Colonic mucosa (tissue), 4 donors: Measurements from ENCODE around the gene MICAL3. TPM values are rescaled to one million over a fixed set of nuclear protein-coding genes. Genes with fewer than 3 reads are reported as not detected.
A peak's percentile ranks its signal among the peaks of the same experiment; 100 is the strongest.

Experiments used
- DNase-seq: peaks from one replicate; pipeline ENCODE4 v3.0.0-alpha.2; 2020
- H3K27ac ChIP-seq: fragments of 200-600 bp; one replicate; pipeline ENCODE4 v1.8.0; 2021
- H3K27me3 ChIP-seq: fragments of 200-600 bp; one replicate; pipeline ENCODE4 v1.8.0; 2021
- H3K36me3 ChIP-seq: fragments of 200-600 bp; one replicate; pipeline ENCODE4 v1.8.0; 2021
- H3K4me1 ChIP-seq: fragments of 200-600 bp; one replicate; pipeline ENCODE4 v1.8.0; 2021; ENCODE audit warnings: mild to moderate bottlenecking
- H3K4me3 ChIP-seq: fragments of 200-600 bp; one replicate; pipeline ENCODE4 v1.8.0; 2021
- H3K9ac ChIP-seq, 2 donors: one replicate each; pipeline ENCODE4 v1.7.0; 2013; ENCODE audit warnings: control low read depth in 2 of 2, low read depth in 2 of 2, low read length in 2 of 2
- H3K9me3 ChIP-seq: fragments of 200-600 bp; one replicate; pipeline ENCODE4 v1.8.0; 2021
- CTCF ChIP-seq: fragments of 200-600 bp; IDR thresholded peaks from one replicate; pipeline ENCODE4 v1.8.0; 2022; ENCODE audit warnings: antibody characterized with exemption, mild to moderate bottlenecking
- intact Hi-C: fragments of 100-400 bp; cut with DNase I; formaldehyde crosslinking; loops from one replicate; pipeline ENCODE4 v1.14.1; 2022
- total RNA-seq, 2 donors: library from RNA; stranded (reverse); fragmentation: NEBNext Ultra II Directional in 1 of 2; extraction: Animal tissue kit (Norgen Biotek cat#: 25700) in 1 of 2; gene quantifications; one replicate each; pipeline ENCODE4 v1.2.1, GENCODE V29; 2021
- donor health status: healthy.
- donor health status: DM: no; HTN: no; CAD: no.
- donor health status: DM: no; HTN: no; CAD: no.

Gene MICAL3
- total RNA-seq, 2 donors from 2014 or later, result 72.5 to 84.5 TPM

GRCh38 chr22:17782621-17783020 is 241.7 kb downstream of the MICAL3 start:
- no peaks in the 10 kb centered on the region for H3K36me3 ChIP-seq
- no peak overlapping the region for H3K27ac ChIP-seq
- DNase-seq, result peak; percentile 60
- H3K4me1 ChIP-seq, result peaks cover 11% of the 10 kb centered on the region
- no peak overlapping the region for H3K4me3 ChIP-seq
- no peak for TF ChIP-seq CTCF
- no peak overlapping the region for H3K9ac ChIP-seq
- H3K27me3 ChIP-seq, result no peaks in the 10 kb centered on the region
- intact Hi-C loops, result no loop called here
- H3K9me3 ChIP-seq, result no peaks in the 10 kb centered on the region

GRCh38 chr22:17782158-17782557 is 242.2 kb downstream of the MICAL3 start:
- peaks cover 11% of the 10 kb centered on the region for H3K4me1 ChIP-seq
- DNase-seq, result no peak
- TF ChIP-seq CTCF, result no peak
- H3K9ac ChIP-seq, result peak overlapping the region in 1 of 2 donors; percentile 36
- no peaks in the 10 kb centered on the region for H3K36me3 ChIP-seq
- H3K4me3 ChIP-seq, result no peak overlapping the region
- intact Hi-C loops, result no loop called here
- no peaks in the 10 kb centered on the region for H3K27me3 ChIP-seq
- H3K9me3 ChIP-seq, result no peaks in the 10 kb centered on the region
- H3K27ac ChIP-seq, result no peak overlapping the region

GRCh38 chr22:17781319-17782031 is 242.9 kb downstream of the MICAL3 start:
- H3K36me3 ChIP-seq, result no peaks in the 10 kb centered on the region
- no peak for DNase-seq
- H3K4me3 ChIP-seq, result no peak overlapping the region
- H3K27me3 ChIP-seq, result no peaks in the 10 kb centered on the region
- TF ChIP-seq CTCF, result no peak
- H3K9ac ChIP-seq, result peak overlapping the region in 1 of 2 donors; percentile 36
- peaks cover 11% of the 10 kb centered on the region for H3K4me1 ChIP-seq
- intact Hi-C loops, result no loop called here
- no peak overlapping the region for H3K27ac ChIP-seq
- no peaks in the 10 kb centered on the region for H3K9me3 ChIP-seq

- no peaks in the 10 kb centered on the region for H3K27me3 ChIP-seq
- DNase-seq, result no peak
- intact Hi-C loops, result no loop called here
- no peak overlapping the region for H3K27ac ChIP-seq
- TF ChIP-seq CTCF, result no peak
- no peaks in the 10 kb centered on the region for H3K36me3 ChIP-seq
- peaks cover 11% of the 10 kb centered on the region for H3K4me1 ChIP-seq
- H3K9ac ChIP-seq, result no peak overlapping the region
- no peak overlapping the region for H3K4me3 ChIP-seq
- no peaks in the 10 kb centered on the region for H3K9me3 ChIP-seq
These were observed 243.5 kb downstream of the MICAL3 start for GRCh38 chr22:17780741-17781318.

- DNase-seq, result no peak
- intact Hi-C loops, result no loop called here
These were observed 244.1 kb downstream of the MICAL3 start for GRCh38 chr22:17780116-17780740.

More at GRCh38 chr22:17780116-17780740, 244.1 kb downstream of the MICAL3 start:
- peaks cover 11% of the 10 kb centered on the region for H3K4me1 ChIP-seq
- no peak for TF ChIP-seq CTCF
- H3K36me3 ChIP-seq, result no peaks in the 10 kb centered on the region
- no peak overlapping the region for H3K4me3 ChIP-seq
- no peak overlapping the region for H3K9ac ChIP-seq
- no peaks in the 10 kb centered on the region for H3K27me3 ChIP-seq
- no peaks in the 10 kb centered on the region for H3K9me3 ChIP-seq
- no peak overlapping the region for H3K27ac ChIP-seq
